Body of pancreas (tissue), 4 donors: ENCODE results near the gene CREBRF.

Experiments
- POLR2A ChIP-seq, 3 donors: fragments of 450-650 bp; IDR thresholded peaks; one replicate each; pipeline ENCODE4 v1.6.1; 2016; ENCODE audit warnings: antibody characterized with exemption in 3 of 3, mild to moderate bottlenecking in 2 of 3
- TF ChIP-seq, protein P1 (sequence below), 7 experiments: fragments of 450-650 bp in 4 of 7; fragments of 200-600 bp in 3 of 7; sonication (generic) in 3 of 7; IDR thresholded peaks; one replicate each; pipeline ENCODE4 v1.5.1; 2016 to 2019; ENCODE audit warnings: antibody characterized with exemption in 7 of 7

GRCh38 chr5:173041881-173042762, 14.0 kb upstream of the CREBRF start:
- TF ChIP-seq POLR2A (IDR thresholded peaks at IDR 0.05) = no peak
- TF ChIP-seq, protein P1, sequence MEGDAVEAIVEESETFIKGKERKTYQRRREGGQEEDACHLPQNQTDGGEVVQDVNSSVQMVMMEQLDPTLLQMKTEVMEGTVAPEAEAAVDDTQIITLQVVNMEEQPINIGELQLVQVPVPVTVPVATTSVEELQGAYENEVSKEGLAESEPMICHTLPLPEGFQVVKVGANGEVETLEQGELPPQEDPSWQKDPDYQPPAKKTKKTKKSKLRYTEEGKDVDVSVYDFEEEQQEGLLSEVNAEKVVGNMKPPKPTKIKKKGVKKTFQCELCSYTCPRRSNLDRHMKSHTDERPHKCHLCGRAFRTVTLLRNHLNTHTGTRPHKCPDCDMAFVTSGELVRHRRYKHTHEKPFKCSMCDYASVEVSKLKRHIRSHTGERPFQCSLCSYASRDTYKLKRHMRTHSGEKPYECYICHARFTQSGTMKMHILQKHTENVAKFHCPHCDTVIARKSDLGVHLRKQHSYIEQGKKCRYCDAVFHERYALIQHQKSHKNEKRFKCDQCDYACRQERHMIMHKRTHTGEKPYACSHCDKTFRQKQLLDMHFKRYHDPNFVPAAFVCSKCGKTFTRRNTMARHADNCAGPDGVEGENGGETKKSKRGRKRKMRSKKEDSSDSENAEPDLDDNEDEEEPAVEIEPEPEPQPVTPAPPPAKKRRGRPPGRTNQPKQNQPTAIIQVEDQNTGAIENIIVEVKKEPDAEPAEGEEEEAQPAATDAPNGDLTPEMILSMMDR (IDR thresholded peaks at IDR 0.05) = no peak
